ENCODE results near the gene KCNMA1.

Gene KCNMA1

GRCh38 chr10:77164616-77165311, 472.8 kb downstream of the KCNMA1 start:
- DNase-seq, result no peak

GRCh38 chr10:77163670-77164348, 473.8 kb downstream of the KCNMA1 start:
- DNase-seq, result peak; percentile 53

- DNase-seq, result peak; percentile 28
Measured at GRCh38 chr10:77162697-77163096, 474.9 kb downstream of the KCNMA1 start.

- DNase-seq, result peak; percentile 91
Measured at GRCh38 chr10:77160679-77161078, 476.9 kb downstream of the KCNMA1 start.

GRCh38 chr10:77159538-77160110, 478.0 kb downstream of the KCNMA1 start:
- no peak for DNase-seq

GRCh38 chr10:77158666-77159065, 478.9 kb downstream of the KCNMA1 start:
- DNase-seq, result no peak

GRCh38 chr10:77157248-77158019, 480.2 kb downstream of the KCNMA1 start:
- DNase-seq, result no peak

- no peak for DNase-seq
Measured at GRCh38 chr10:77156406-77156879, 481.2 kb downstream of the KCNMA1 start.

GRCh38 chr10:77152256-77152655, 485.4 kb downstream of the KCNMA1 start:
- DNase-seq, result no peak

GRCh38 chr10:77151408-77151807, 486.2 kb downstream of the KCNMA1 start:
- DNase-seq, result no peak

GRCh38 chr10:77149706-77150105, 487.9 kb downstream of the KCNMA1 start:
- no peak for DNase-seq

- DNase-seq, result no peak
Measured at GRCh38 chr10:77149001-77149400, 488.6 kb downstream of the KCNMA1 start.

GRCh38 chr10:77147871-77148270, 489.7 kb downstream of the KCNMA1 start:
- DNase-seq, result no peak

GRCh38 chr10:77146712-77147336, 490.8 kb downstream of the KCNMA1 start:
- DNase-seq, result no peak

- no peak for DNase-seq
Measured at GRCh38 chr10:77144656-77145055, 493.0 kb downstream of the KCNMA1 start.

GRCh38 chr10:77139252-77140160, 498.1 kb downstream of the KCNMA1 start:
- DNase-seq, result no peak

GRCh38 chr10:77138541-77138940, 499.1 kb downstream of the KCNMA1 start:
- peak; percentile 33 for DNase-seq

GRCh38 chr10:77135555-77135954, 502.1 kb downstream of the KCNMA1 start:
- no peak for DNase-seq

- DNase-seq, result no peak
Measured at GRCh38 chr10:77131214-77131613, 506.4 kb downstream of the KCNMA1 start.

GRCh38 chr10:77127243-77127642, 510.4 kb downstream of the KCNMA1 start:
- no peak for DNase-seq

- DNase-seq, result no peak
Measured at GRCh38 chr10:77125231-77125630, 512.4 kb downstream of the KCNMA1 start.

GRCh38 chr10:77123330-77123729, 514.3 kb downstream of the KCNMA1 start:
- DNase-seq, result no peak
